SK-N-MC (cell line): ENCODE results near the gene NDUFAF4.

Experiments used
- DNase-seq: peaks from one replicate; pipeline ENCODE4 v3.0.0-alpha.2; 2011; ENCODE audit warnings: low read depth, low spot score
- H3K27ac ChIP-seq: fragments of 200-600 bp; sonication (generic); 2 replicates; pipeline ENCODE4 v1.5.1; 2016; ENCODE audit warnings: mixed run types
- H3K36me3 ChIP-seq: fragments of 200-600 bp; sonication (generic); 2 replicates; pipeline ENCODE4 v1.6.1; 2017; ENCODE audit warnings: antibody characterized with exemption, low read length, mixed read lengths; ENCODE audit not compliant: insufficient read depth
- H3K4me3 ChIP-seq: fragments of 200-600 bp; sonication (generic); 2 replicates; pipeline ENCODE4 v1.5.1; 2016
- H3K9ac ChIP-seq: fragments of 200-600 bp; sonication (generic); 2 replicates; pipeline ENCODE4 v1.8.0; 2017; ENCODE audit warnings: mixed run types, mixed read lengths; ENCODE audit not compliant: insufficient read length
- H3K9me3 ChIP-seq: fragments of 200-600 bp; sonication (generic); 2 replicates; pipeline ENCODE4 v1.6.1; 2017; ENCODE audit warnings: low read depth, mild to moderate bottlenecking, antibody characterized with exemption, low read length, moderate library complexity, mixed read lengths
- EZH2 ChIP-seq: fragments of 200-600 bp; sonication (generic); IDR thresholded peaks from one replicate; pipeline ENCODE4 v1.6.1; 2017; ENCODE audit warnings: antibody characterized with exemption
- FOXP2 ChIP-seq: optimal IDR thresholded peaks from 2 replicates; pipeline ENCODE3; 2011; ENCODE audit warnings: mild to moderate bottlenecking, moderate library complexity; ENCODE audit not compliant: insufficient read depth; ENCODE audit errors: extremely low read length, control extremely low read depth
- POLR2AphosphoS5 ChIP-seq: IDR thresholded peaks from 2 replicates; pipeline ENCODE4 v1.6.1; 2012; ENCODE audit warnings: mild to moderate bottlenecking, low read depth, low read length, borderline replicate concordance

Gene NDUFAF4

DNA sequence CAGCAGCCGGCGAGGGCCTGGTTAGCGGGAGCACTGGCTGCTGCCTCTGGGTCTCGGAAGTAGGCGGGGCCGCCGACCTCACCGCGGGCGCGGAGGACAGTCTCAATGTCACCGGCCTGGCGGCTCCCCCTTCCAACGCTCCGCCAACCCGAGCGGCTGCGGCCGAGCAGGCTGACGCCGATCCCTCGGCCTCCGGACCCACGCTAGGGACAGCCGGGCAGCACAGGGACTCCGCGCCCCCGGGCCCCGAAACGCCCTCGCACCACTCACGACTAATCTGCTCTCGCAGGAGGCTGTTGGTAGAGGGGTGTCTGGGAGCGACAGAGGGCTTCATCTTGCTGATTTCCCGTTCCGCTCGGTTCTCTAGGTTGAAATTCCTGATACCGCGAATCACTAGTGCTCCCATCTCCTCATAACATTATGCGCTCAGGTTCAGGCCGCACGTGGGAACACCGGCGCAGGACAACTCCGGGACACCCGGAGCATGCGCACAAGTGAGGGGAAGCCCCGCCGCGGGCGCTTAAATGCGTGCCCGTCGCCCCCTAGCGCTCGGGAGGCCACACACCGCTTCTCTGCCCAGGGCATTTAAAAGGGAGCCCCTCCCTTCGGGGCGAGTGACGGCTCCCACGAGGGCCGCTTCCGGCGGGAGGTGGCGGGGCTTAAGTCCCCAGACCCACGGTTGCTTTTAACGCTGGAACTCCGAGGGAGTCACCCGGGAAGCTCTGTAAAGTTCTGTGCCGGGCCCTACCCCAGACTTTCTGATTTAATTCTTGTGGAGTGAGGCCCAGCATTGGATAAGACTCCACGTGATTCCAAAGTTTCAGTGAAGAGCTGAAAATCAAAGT is at the start of gene NDUFAF4:
TSS of gene NDUFAF4 (minus strand) at position 496 of the 845 bp plus-strand sequence. CDS start at position 406, 90 bp downstream.
- DNase-seq: peak; percentile 63
- peaks cover 38% of the 10 kb centered on the region for H3K36me3 ChIP-seq
- peak within 1 kb of the TSS; percentile 97 for H3K27ac ChIP-seq
- peak within 1 kb of the TSS; percentile 97 for H3K4me3 ChIP-seq
- peak within 1 kb of the TSS; percentile 89 for H3K9ac ChIP-seq
- no peaks in the 10 kb centered on the region for H3K9me3 ChIP-seq
- TF ChIP-seq EZH2: no peak
- TF ChIP-seq FOXP2: peak; percentile 44
- TF ChIP-seq POLR2AphosphoS5: peak; percentile 89

DNA sequence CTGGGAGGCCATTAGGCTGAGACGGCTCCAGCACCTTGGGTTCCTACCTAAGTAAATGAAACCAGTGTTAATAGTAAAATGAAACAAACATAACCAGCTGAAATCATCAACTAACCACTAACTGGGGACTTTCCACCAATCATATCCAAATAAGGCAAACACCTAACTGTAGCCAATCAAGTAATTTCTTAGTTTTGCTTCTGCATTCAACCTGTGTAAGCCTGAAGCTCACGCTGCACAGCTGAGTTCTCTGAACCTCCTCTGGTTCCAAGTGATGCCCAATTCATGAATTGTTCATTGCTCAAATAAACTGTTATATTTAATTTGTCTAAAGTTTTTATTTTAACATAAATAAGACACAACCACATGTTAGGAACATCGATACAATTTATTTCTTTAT is 49.4 kb upstream of the NDUFAF4 start:
- H3K36me3 ChIP-seq: no peaks in the 10 kb centered on the region
- no peak overlapping the region for H3K9ac ChIP-seq
- H3K27ac ChIP-seq: no peak overlapping the region
- H3K9me3 ChIP-seq: no peaks in the 10 kb centered on the region
- TF ChIP-seq FOXP2 (no peak), POLR2AphosphoS5 (no peak), EZH2 (no peak)
- no peak for DNase-seq
- H3K4me3 ChIP-seq: no peak overlapping the region

DNA sequence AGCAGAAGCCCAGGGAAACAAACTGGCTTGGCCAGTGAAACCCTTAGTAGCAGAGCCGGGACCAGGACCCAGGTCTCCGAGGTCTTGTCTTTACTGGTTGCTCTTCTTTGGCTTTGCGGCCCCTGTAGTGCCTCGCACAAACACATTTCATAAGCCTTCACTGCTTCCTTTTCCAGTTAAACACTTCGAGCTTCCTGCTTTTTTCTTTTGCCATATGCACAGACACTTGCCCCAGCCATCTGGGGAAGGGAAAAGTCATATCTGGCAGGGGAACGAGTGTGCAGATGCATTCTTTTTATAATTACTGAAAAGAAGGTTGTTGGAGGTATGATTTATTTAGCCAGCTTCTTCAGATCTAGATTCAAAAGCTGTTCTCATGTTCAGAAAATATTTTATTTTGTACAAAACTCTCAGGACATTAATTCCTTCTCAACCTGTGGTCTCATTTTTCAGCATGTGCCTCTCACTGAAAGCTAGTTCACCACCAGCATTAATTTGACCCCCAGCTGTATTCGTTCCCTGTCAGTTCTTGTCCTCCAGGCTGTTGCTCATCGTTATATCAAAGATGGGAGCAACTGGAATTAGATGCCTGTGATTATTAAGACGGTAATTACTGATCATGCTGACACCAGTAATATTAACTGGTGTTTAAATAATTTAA is 46.0 kb upstream of the NDUFAF4 start:
- no peak for DNase-seq
- no peak overlapping the region for H3K9ac ChIP-seq
- H3K27ac ChIP-seq: no peak overlapping the region
- H3K9me3 ChIP-seq: no peaks in the 10 kb centered on the region
- no peak overlapping the region for H3K4me3 ChIP-seq
- H3K36me3 ChIP-seq: no peaks in the 10 kb centered on the region
- TF ChIP-seq FOXP2 (no peak), POLR2AphosphoS5 (no peak), EZH2 (no peak)

DNA sequence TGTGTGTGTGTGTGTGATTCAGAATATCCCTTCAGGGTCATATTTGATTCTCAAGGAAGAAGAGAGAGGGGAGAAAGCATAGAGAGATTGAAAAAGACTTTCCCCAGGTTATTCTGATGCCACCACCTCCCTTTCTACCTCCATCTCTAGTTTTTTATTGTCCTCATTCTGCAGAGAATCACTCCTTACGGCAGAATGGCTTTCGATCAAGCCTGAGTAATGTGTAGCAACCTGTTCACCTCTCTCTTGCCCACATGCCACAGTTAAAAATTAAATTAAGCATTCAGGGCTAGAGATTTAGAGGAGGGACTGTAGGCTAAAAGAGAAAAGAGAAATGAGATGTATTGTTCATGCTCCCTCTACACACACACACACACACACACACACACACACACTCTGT is 45.0 kb upstream of the NDUFAF4 start:
- Histone ChIP-seq H3K36me3 (no peaks in the 10 kb centered on the region), H3K9me3 (no peaks in the 10 kb centered on the region), H3K27ac (no peak overlapping the region), H3K9ac (no peak overlapping the region), H3K4me3 (no peak overlapping the region)
- DNase-seq: no peak
- TF ChIP-seq POLR2AphosphoS5: no peak
- TF ChIP-seq EZH2: no peak
- TF ChIP-seq FOXP2: no peak

DNA sequence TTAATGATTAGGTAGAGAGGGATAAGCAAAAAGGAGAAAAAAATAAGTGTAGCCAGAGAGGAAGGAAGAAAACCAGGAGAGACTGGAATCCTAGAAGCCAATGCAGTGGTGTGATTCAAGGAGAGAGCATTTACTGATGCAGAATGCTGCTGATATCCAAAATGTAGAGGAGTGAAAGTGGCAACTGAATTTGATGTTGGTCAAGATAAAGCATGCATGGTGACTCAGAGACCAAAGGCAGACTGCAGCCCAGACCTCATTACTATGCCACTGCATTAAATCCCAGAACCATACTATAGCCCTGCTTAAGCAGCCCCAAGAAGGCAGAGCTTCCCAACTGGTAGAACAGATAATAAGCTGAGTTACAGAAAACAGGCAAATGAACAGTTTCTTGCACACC is 42.6 kb upstream of the NDUFAF4 start:
- no peaks in the 10 kb centered on the region for H3K9me3 ChIP-seq
- no peak overlapping the region for H3K9ac ChIP-seq
- no peak for DNase-seq
- no peaks in the 10 kb centered on the region for H3K36me3 ChIP-seq
- no peak overlapping the region for H3K4me3 ChIP-seq
- no peak overlapping the region for H3K27ac ChIP-seq
- TF ChIP-seq POLR2AphosphoS5: no peak
- no peak for TF ChIP-seq EZH2
- TF ChIP-seq FOXP2: no peak

DNA sequence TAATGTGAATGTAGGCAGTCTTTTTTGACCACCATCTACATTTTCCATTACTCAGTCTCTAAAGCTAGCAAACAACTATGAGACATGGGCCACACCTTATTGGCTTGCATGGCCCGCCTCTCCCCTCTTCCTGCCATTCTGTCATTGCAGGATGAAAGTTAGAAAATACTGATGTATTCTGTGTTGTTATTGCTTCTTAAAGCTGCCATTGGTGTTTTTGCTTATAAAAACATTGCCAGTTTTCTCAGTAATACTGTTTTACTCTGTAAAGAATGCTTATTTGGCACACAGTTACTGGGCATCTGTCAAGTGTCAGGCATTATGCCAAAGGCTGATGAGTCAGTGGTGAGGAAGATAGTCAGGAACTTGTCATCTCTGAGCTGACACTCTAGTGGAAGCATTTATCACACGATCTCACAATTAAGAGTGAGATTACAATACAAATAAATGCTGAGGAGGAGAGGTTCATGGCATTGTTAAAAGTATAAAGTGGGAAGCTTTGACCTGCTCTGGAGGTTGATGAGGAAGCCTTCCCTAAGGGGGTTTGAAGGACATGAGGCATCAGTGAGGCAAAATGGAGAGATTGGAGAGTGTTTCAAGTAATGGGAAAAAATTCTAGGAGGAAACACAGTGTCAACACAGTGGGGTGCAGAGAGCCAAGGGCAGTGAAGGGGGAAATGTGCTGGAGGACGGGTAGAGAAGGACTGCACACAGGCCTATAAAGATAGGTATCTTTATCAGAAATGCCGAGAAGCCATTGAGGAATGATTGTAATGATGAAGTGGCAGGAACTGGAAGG is 41.5 kb upstream of the NDUFAF4 start:
- Histone ChIP-seq H3K9me3 (no peaks in the 10 kb centered on the region), H3K36me3 (no peaks in the 10 kb centered on the region), H3K9ac (no peak overlapping the region), H3K4me3 (no peak overlapping the region), H3K27ac (no peak overlapping the region)
- DNase-seq: no peak
- TF ChIP-seq EZH2 (no peak), POLR2AphosphoS5 (no peak), FOXP2 (no peak)

DNA sequence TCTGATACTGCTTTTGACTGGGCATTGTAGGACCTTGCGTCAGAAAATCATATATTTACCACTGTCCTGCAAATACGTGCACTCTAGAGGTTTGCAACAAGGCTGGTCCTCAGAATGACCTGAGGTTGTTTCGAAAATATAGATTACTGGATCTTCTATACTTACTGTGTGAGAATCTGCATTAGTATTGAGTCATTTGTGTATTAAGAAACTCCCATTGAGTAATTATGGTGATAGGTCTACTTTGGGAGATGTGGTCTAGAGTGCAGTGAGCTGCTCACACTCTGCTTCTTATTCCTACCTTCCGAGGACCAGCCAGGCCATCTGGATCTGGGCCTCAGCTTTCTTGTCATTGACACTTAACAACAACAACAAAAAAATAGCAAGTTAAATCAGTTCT is 36.4 kb upstream of the NDUFAF4 start:
- Histone ChIP-seq H3K36me3 (no peaks in the 10 kb centered on the region), H3K9ac (no peak overlapping the region), H3K27ac (no peak overlapping the region), H3K4me3 (no peak overlapping the region), H3K9me3 (no peaks in the 10 kb centered on the region)
- no peak for DNase-seq
- TF ChIP-seq EZH2: no peak
- no peak for TF ChIP-seq POLR2AphosphoS5
- no peak for TF ChIP-seq FOXP2

DNA sequence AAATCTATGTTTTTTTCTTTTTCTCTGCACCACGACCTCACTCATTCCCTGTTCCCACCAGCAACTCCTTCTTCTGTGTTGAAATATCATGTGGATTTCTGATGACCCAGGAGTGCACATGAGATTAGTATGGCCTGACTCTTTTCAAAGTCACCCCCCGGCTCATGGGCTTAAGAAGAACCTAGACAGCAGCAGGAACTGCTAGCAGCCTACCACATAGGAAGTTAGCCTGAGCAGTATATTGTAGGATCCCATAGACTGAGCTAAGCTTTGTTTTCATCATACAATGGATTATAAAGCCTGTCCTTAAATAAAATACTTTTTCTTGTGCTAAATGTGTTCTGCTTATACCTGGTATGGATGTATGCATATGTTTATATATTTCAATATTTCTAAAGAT is 33.5 kb upstream of the NDUFAF4 start:
- H3K36me3 ChIP-seq: no peaks in the 10 kb centered on the region
- TF ChIP-seq EZH2 (no peak), POLR2AphosphoS5 (no peak), FOXP2 (no peak)
- no peaks in the 10 kb centered on the region for H3K9me3 ChIP-seq
- no peak overlapping the region for H3K27ac ChIP-seq
- DNase-seq: no peak
- no peak overlapping the region for H3K4me3 ChIP-seq
- no peak overlapping the region for H3K9ac ChIP-seq
